H9 (cell line): ENCODE data around the gene BRCA2. TPM values are rescaled to one million over a fixed set of nuclear protein-coding genes. Genes with fewer than 3 reads are reported as not detected.

Experiments
- DNase-seq: peaks from one replicate; pipeline ENCODE4 v3.0.0-alpha.2; 2017
- H2AFZ ChIP-seq: one replicate; pipeline ENCODE4 v1.6.1; 2013; ENCODE audit warnings: mild to moderate bottlenecking, low read length, control low read depth, moderate library complexity
- H2AK5ac ChIP-seq: 2 replicates; pipeline ENCODE4 v1.6.1; 2013; ENCODE audit warnings: low read length, control low read depth, mixed read lengths; ENCODE audit not compliant: insufficient read length
- H2BK120ac ChIP-seq: one replicate; pipeline ENCODE4 v1.6.1; 2013; ENCODE audit warnings: low read depth, mild to moderate bottlenecking, low read length, control low read depth, inconsistent platforms; ENCODE audit not compliant: poor library complexity, severe bottlenecking
- H2BK12ac ChIP-seq: 2 replicates; pipeline ENCODE4 v1.6.1; 2013; ENCODE audit warnings: low read length, control low read depth, mixed read lengths, low read depth; ENCODE audit not compliant: insufficient read length
- H2BK15ac ChIP-seq: 2 replicates; pipeline ENCODE4 v1.6.1; 2013; ENCODE audit warnings: low read depth, low read length, control low read depth
- H2BK20ac ChIP-seq: one replicate; pipeline ENCODE4 v1.6.1; 2013; ENCODE audit warnings: low read depth, mild to moderate bottlenecking, low read length, control low read depth, inconsistent platforms; ENCODE audit not compliant: poor library complexity, severe bottlenecking
- H2BK5ac ChIP-seq: 2 replicates; pipeline ENCODE4 v1.6.1; 2013; ENCODE audit warnings: low read length, control low read depth, mixed read lengths; ENCODE audit not compliant: insufficient read length
- H3K14ac ChIP-seq: 2 replicates; pipeline ENCODE4 v1.6.1; 2013; ENCODE audit warnings: low read length, control low read depth; ENCODE audit not compliant: insufficient read depth
- H3K18ac ChIP-seq: 2 replicates; pipeline ENCODE4 v1.6.1; 2013; ENCODE audit warnings: low read depth, mild to moderate bottlenecking, mixed read lengths, low read length, control low read depth; ENCODE audit not compliant: insufficient read length
- H3K23ac ChIP-seq: 2 replicates; pipeline ENCODE4 v1.6.1; 2013; ENCODE audit warnings: low read length, control low read depth, mixed read lengths, low read depth; ENCODE audit not compliant: insufficient read length
- H3K23me2 ChIP-seq: 2 replicates; pipeline ENCODE4 v1.6.1; 2013; ENCODE audit warnings: low read depth, mild to moderate bottlenecking, mixed read lengths, low read length, control low read depth; ENCODE audit not compliant: insufficient read length, poor library complexity, severe bottlenecking
- H3K27ac ChIP-seq: 2 replicates; pipeline ENCODE4 v1.5.1; 2013; ENCODE audit warnings: low read length, control low read depth, mixed read lengths, low read depth; ENCODE audit not compliant: insufficient read length
- H3K27me3 ChIP-seq: 2 replicates; pipeline ENCODE4 v1.6.1; 2013; ENCODE audit warnings: low read length, control low read depth, inconsistent platforms; ENCODE audit not compliant: insufficient read depth
- H3K4ac ChIP-seq: 2 replicates; pipeline ENCODE4 v1.6.1; 2013; ENCODE audit warnings: low read depth, mild to moderate bottlenecking, control low read depth, inconsistent platforms, low read length, moderate library complexity
- H3K4me1 ChIP-seq: 2 replicates; pipeline ENCODE4 v1.6.1; 2013; ENCODE audit warnings: low read length, control low read depth, inconsistent platforms; ENCODE audit not compliant: insufficient read depth
- H3K4me2 ChIP-seq: 2 replicates; pipeline ENCODE4 v1.6.1; 2013; ENCODE audit warnings: low read length, control low read depth, mixed read lengths; ENCODE audit not compliant: insufficient read length, insufficient read depth
- H3K56ac ChIP-seq: 2 replicates; pipeline ENCODE4 v1.6.1; 2013; ENCODE audit warnings: low read depth, mild to moderate bottlenecking, mixed read lengths, low read length, control low read depth; ENCODE audit not compliant: insufficient read length
- H3K79me1 ChIP-seq: 2 replicates; pipeline ENCODE4 v1.6.1; 2013; ENCODE audit warnings: low read depth, mild to moderate bottlenecking, moderate library complexity, low read length, control low read depth, inconsistent platforms; ENCODE audit not compliant: insufficient read depth, poor library complexity, severe bottlenecking
- H3K79me2 ChIP-seq: 2 replicates; pipeline ENCODE4 v1.6.1; 2013; ENCODE audit warnings: low read length, control low read depth, inconsistent platforms; ENCODE audit not compliant: insufficient read depth
- H3K9ac ChIP-seq: 2 replicates; pipeline ENCODE4 v1.6.1; 2013; ENCODE audit warnings: low read length, control low read depth, mixed read lengths; ENCODE audit not compliant: insufficient read length; ENCODE audit errors: extremely low read depth
- H3K9me3 ChIP-seq: one replicate; pipeline ENCODE4 v1.6.1; 2013; ENCODE audit warnings: low read depth, low read length, inconsistent platforms; ENCODE audit not compliant: control insufficient read depth
- H3T11ph ChIP-seq: one replicate; pipeline ENCODE4 v1.6.1; 2013; ENCODE audit warnings: mild to moderate bottlenecking, low read length, control low read depth, inconsistent platforms
- H4K20me1 ChIP-seq: one replicate; pipeline ENCODE4 v1.6.1; 2013; ENCODE audit not compliant: control insufficient read depth, insufficient read length, insufficient read depth
- H4K5ac ChIP-seq: 2 replicates; pipeline ENCODE4 v1.6.1; 2013; ENCODE audit warnings: low read depth, mild to moderate bottlenecking, mixed read lengths, low read length, control low read depth; ENCODE audit not compliant: insufficient read length
- H4K8ac ChIP-seq: replicated peaks from 2 replicates; pipeline ENCODE4 v1.6.1; 2013; ENCODE audit warnings: low read length, control low read depth, mixed read lengths, low read depth; ENCODE audit not compliant: insufficient read length
- H4K91ac ChIP-seq: 2 replicates; pipeline ENCODE4 v1.6.1; 2013; ENCODE audit warnings: low read depth, mild to moderate bottlenecking, moderate library complexity, mixed read lengths, low read length, control low read depth; ENCODE audit not compliant: insufficient read length
- H3K27ac Mint-ChIP-seq, 3 experiments: 2 replicates in 2 of 3; 3 replicates in 1 of 3; pipeline ENCODE4 v1.8.0; 2020 to 2021; ENCODE audit warnings: mixed read lengths in 3 of 3, mild to moderate bottlenecking in 1 of 3, moderate library complexity in 1 of 3
- H3K27me3 Mint-ChIP-seq: 2 replicates; pipeline ENCODE4 v1.8.0; 2021; ENCODE audit warnings: low read depth, mild to moderate bottlenecking, moderate library complexity, mixed read lengths
- H3K36me3 Mint-ChIP-seq, 3 experiments: 2 replicates in 2 of 3; 3 replicates in 1 of 3; pipeline ENCODE4 v1.8.0; 2020 to 2021; ENCODE audit warnings: low read depth in 3 of 3, mixed read lengths in 3 of 3; ENCODE audit not compliant: insufficient read depth in 1 of 3
- H3K4me1 Mint-ChIP-seq, 2 experiments: 2 replicates each; pipeline ENCODE4 v1.8.0; 2020; ENCODE audit warnings: mixed read lengths in 2 of 2
- H3K4me3 Mint-ChIP-seq, 2 experiments: 2 replicates in 1 of 2; 3 replicates in 1 of 2; pipeline ENCODE4 v1.8.0; 2020 to 2021; ENCODE audit warnings: mild to moderate bottlenecking in 2 of 2, mixed read lengths in 2 of 2, moderate library complexity in 1 of 2
- H3K9me3 Mint-ChIP-seq, 2 experiments: 2 replicates in 1 of 2; 3 replicates in 1 of 2; pipeline ENCODE4 v1.8.0; 2020; ENCODE audit warnings: mild to moderate bottlenecking in 2 of 2, mixed read lengths in 2 of 2, moderate library complexity in 1 of 2
- CTCF ChIP-seq: fragments of 200-600 bp; sonication (generic); conservative IDR thresholded peaks from 3 replicates; pipeline ENCODE4 v1.8.0; 2021; ENCODE audit warnings: antibody characterized with exemption, mild to moderate bottlenecking
- WGBS: extraction: QIAGEN DNeasy Blood & Tissue Kit; methylation state at CpG from one replicate; pipeline ENCODE4 v1.1.7; 2013; ENCODE audit warnings: missing lambda C conversion rate, low lambda C conversion rate, mixed read lengths; ENCODE audit not compliant: insufficient read length; ENCODE audit errors: extremely low coverage; 5-methylcytosine and 5-hydroxymethylcytosine counted together
- total RNA-seq: library from RNA; stranded (reverse); gene quantifications from 2 replicates; pipeline ENCODE4 v1.2.1, GENCODE V29; 2021

Gene BRCA2
- total RNA-seq, 1 experiment from 2014 or later = 17.0 TPM

GRCh38 chr13:32425158-32425557 lies 109.8 kb downstream of the BRCA2 start:
- Histone ChIP-seq H2BK15ac (no peak overlapping the region), H2AK5ac (no peak overlapping the region), H3K56ac (no peak overlapping the region), H3K23me2 (peaks cover 17% of the 10 kb centered on the region), H4K91ac (no peak overlapping the region), H3K79me1 (no peaks in the 10 kb centered on the region), H3K18ac (no peak overlapping the region), H3K4me1 (peaks cover 3% of the 10 kb centered on the region; the same call in 1 of the 2 replicates), H3K4me2 (no peak overlapping the region), H3K9ac (no peak overlapping the region), H3K14ac (no peak overlapping the region), H2AFZ (no peak overlapping the region), H2BK12ac (no peak overlapping the region), H2BK120ac (no peak overlapping the region), H3K27me3 (peaks cover 4% of the 10 kb centered on the region), H3K23ac (no peak overlapping the region), H4K20me1 (no peaks in the 10 kb centered on the region), H3K79me2 (no peaks in the 10 kb centered on the region), H3K4ac (no peak overlapping the region), H4K8ac (no peak overlapping the region), H3T11ph (no peak overlapping the region), H4K5ac (no peak overlapping the region), H2BK5ac (no peak overlapping the region), H2BK20ac (no peak overlapping the region), H3K27ac (no peak overlapping the region), H3K9me3 (no peaks in the 10 kb centered on the region)
- H3K4me3 Mint-ChIP-seq = no peak overlapping the region
- peaks cover 3 to 5% (median 5%) of the 10 kb centered on the region in 3 experiments for H3K36me3 Mint-ChIP-seq
- TF ChIP-seq CTCF = no peak
- no peak overlapping the region; a peak in 2 of 7 replicates for H3K27ac Mint-ChIP-seq
- H3K4me1 Mint-ChIP-seq = peaks cover 24 to 27% of the 10 kb centered on the region in 2 experiments
- no peak for DNase-seq
- H3K9me3 Mint-ChIP-seq = peaks cover under 1% of the 10 kb centered on the region in 2 experiments; a peak in 3 of 5 replicates
- H3K27me3 Mint-ChIP-seq = peaks cover 19% of the 10 kb centered on the region
- WGBS = no CpG with 5 or more reads among the region's 7 CpGs
